Inflammatory macrophage treated with lipopolysaccharide for 1 hour (primary cell): ENCODE measurements around the gene TMEM8B.

Source experiments
- DNase-seq, 2 donors: peaks; one replicate each; pipeline ENCODE4 v3.0.0-alpha.2; 2020 to 2022

TMEM8B gene

GRCh38 chr9:35812025-35812602 lies 16.9 kb upstream of the TMEM8B start, which contains the start of gene SPAG8:
TSS of gene SPAG8 (minus strand) at chr9:35812262. CDS start at chr9:35812147, 115 bp downstream.
- peak; percentile 86 to 90 for DNase-seq

GRCh38 chr9:35813434-35814105 lies 15.5 kb upstream of the TMEM8B start:
- no peak for DNase-seq

GRCh38 chr9:35814106-35814840 lies 14.8 kb upstream of the TMEM8B start:
- DNase-seq: peak; percentile 42 to 43

- peak; percentile 97 to 99 for DNase-seq
Observed at GRCh38 chr9:35814841-35815543, 14.0 kb upstream of the TMEM8B start, which contains the start of gene HINT2. TSS of gene HINT2 (minus strand) at chr9:35815042. CDS start at chr9:35814979, 63 bp downstream.

- no peak for DNase-seq
Observed at GRCh38 chr9:35816708-35817107, 12.3 kb upstream of the TMEM8B start.

GRCh38 chr9:35818341-35818740 lies 10.7 kb upstream of the TMEM8B start:
- DNase-seq: no peak

GRCh38 chr9:35820076-35820475 lies 9.0 kb upstream of the TMEM8B start:
- no peak for DNase-seq

GRCh38 chr9:35822926-35823325 lies 6.1 kb upstream of the TMEM8B start:
- no peak for DNase-seq

- DNase-seq: peak; percentile 44 to 79
Observed at GRCh38 chr9:35826071-35826701, 2.8 kb upstream of the TMEM8B start.

- DNase-seq: no peak
Observed at GRCh38 chr9:35827486-35827885, 1.5 kb upstream of the TMEM8B start.

GRCh38 chr9:35828716-35829083 lies 328 bp upstream of the TMEM8B start, which contains the start of gene FAM221B:
TSS of gene FAM221B (minus strand) at chr9:35828732. CDS start at chr9:35826161, 2,571 bp downstream.
- DNase-seq: no peak

GRCh38 chr9:35829764-35830096 lies 702 bp downstream of the TMEM8B start:
- DNase-seq: no peak

- DNase-seq: no peak
Observed at GRCh38 chr9:35831040-35831439, 2.0 kb downstream of the TMEM8B start.

GRCh38 chr9:35832814-35833213 lies 3.8 kb downstream of the TMEM8B start:
- no peak for DNase-seq

GRCh38 chr9:35834260-35835215 lies 5.5 kb downstream of the TMEM8B start:
- DNase-seq: no peak

GRCh38 chr9:35835216-35835632 lies 6.2 kb downstream of the TMEM8B start:
- DNase-seq: no peak

- no peak for DNase-seq
Observed at GRCh38 chr9:35835766-35836165, 6.7 kb downstream of the TMEM8B start.

GRCh38 chr9:35836595-35836994 lies 7.6 kb downstream of the TMEM8B start:
- DNase-seq: no peak

- DNase-seq: no peak
Observed at GRCh38 chr9:35839926-35840325, 10.9 kb downstream of the TMEM8B start.

GRCh38 chr9:35840881-35841644 lies 12.0 kb downstream of the TMEM8B start:
- DNase-seq: no peak

- DNase-seq: no peak
Observed at GRCh38 chr9:35841645-35841900, 12.5 kb downstream of the TMEM8B start.
